NB4 (cell line): ENCODE results near the gene POT1.

Experiments used
- POLR2A ChIP-seq: IDR thresholded peaks from 2 replicates; pipeline ENCODE4 v1.6.1; 2011; ENCODE audit warnings: mild to moderate bottlenecking; ENCODE audit not compliant: insufficient read length; ENCODE audit errors: extremely low read depth
- TF ChIP-seq, protein P1 (sequence below): IDR thresholded peaks from one replicate; pipeline ENCODE4 v1.5.1; 2012; ENCODE audit warnings: low read depth, low read length

DNA sequence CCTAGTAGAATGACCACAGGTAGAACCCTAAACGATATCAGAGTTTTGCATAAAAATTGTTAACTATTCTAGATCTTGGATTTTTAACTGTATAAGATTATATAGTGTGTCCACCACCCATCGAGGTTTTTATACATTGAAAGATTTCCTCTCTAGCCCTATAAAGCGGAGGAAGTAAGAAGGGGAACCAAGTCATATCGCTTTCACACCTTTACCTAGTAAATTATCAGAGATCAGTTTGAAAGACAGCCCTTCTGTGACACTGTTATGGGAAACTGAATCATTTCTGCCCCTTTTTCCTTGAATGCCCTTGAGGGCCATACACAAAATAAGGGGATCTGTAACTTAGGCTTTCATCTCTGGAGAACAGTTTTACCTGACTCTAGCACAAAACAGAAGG, 155.7 kb downstream of the POT1 start:
- TF ChIP-seq POLR2A = no peak
- TF ChIP-seq, protein P1, sequence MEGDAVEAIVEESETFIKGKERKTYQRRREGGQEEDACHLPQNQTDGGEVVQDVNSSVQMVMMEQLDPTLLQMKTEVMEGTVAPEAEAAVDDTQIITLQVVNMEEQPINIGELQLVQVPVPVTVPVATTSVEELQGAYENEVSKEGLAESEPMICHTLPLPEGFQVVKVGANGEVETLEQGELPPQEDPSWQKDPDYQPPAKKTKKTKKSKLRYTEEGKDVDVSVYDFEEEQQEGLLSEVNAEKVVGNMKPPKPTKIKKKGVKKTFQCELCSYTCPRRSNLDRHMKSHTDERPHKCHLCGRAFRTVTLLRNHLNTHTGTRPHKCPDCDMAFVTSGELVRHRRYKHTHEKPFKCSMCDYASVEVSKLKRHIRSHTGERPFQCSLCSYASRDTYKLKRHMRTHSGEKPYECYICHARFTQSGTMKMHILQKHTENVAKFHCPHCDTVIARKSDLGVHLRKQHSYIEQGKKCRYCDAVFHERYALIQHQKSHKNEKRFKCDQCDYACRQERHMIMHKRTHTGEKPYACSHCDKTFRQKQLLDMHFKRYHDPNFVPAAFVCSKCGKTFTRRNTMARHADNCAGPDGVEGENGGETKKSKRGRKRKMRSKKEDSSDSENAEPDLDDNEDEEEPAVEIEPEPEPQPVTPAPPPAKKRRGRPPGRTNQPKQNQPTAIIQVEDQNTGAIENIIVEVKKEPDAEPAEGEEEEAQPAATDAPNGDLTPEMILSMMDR = no peak
